Left ventricle myocardium inferior (tissue), 1 donor: Measurements from ENCODE around the gene STK32B. TPM values are rescaled to one million over a fixed set of nuclear protein-coding genes. Genes with fewer than 3 reads are reported as not detected.

ENCODE experiments used
- DNase-seq: peaks from one replicate; pipeline ENCODE4 v3.0.0-alpha.2; 2020
- H3K27ac ChIP-seq: fragments of 200-600 bp; replicated peaks from 2 replicates; pipeline ENCODE4 v1.8.0; 2021
- H3K27me3 ChIP-seq: fragments of 200-600 bp; 2 replicates; pipeline ENCODE4 v1.8.0; 2021; ENCODE audit warnings: low read depth
- H3K36me3 ChIP-seq: fragments of 200-600 bp; 2 replicates; pipeline ENCODE4 v1.8.0; 2021
- H3K4me1 ChIP-seq: fragments of 200-600 bp; 2 replicates; pipeline ENCODE4 v1.8.0; 2021
- H3K4me3 ChIP-seq: fragments of 200-600 bp; 2 replicates; pipeline ENCODE4 v1.8.0; 2021; ENCODE audit warnings: mild to moderate bottlenecking, moderate library complexity
- H3K9me3 ChIP-seq: fragments of 200-600 bp; replicated peaks from 2 replicates; pipeline ENCODE4 v1.8.0; 2021
- intact Hi-C: fragments of 100-400 bp; cut with micrococcal nuclease; formaldehyde crosslinking; loops from one replicate; pipeline ENCODE4 v1.11.0; 2022
- total RNA-seq: library from RNA; stranded (reverse); fragmentation: NEBNext Ultra II Directional; extraction: Animal tissue kit (Norgen Biotek cat#: 25700); gene quantifications from one replicate; pipeline ENCODE4 v1.2.1, GENCODE V29; 2021
- TF ChIP-seq, protein P1 (sequence below): fragments of 200-600 bp; IDR thresholded peaks from 2 replicates; pipeline ENCODE4 v1.8.0; 2021; ENCODE audit warnings: antibody characterized with exemption, mild to moderate bottlenecking, borderline replicate concordance
- donor health status: DM: no; HTN: yes; CAD: no; lungs with severe emphysema.

The STK32B gene
- total RNA-seq, 1 donor from 2014 or later = 0.55 TPM

DNA sequence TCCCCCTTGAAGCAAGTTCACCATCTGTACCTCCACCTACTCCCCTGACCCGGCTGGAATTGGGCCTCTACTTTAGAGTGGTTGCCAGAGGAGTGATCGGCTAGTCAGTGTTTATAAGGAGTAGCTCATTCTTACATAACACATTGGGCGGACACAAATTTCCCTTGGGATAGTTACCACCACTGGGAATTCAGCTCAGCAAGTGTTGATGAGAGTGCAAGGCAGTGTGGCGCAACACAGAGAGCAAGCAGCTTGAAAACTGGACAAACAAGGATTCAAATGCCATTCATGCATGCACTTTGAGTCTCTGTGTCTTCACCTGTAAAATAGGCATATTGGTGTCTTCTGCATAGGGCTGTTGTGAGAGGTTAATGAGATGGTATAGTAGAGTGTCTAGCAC, 92.7 kb downstream of the STK32B start:
- TF ChIP-seq, protein P1, sequence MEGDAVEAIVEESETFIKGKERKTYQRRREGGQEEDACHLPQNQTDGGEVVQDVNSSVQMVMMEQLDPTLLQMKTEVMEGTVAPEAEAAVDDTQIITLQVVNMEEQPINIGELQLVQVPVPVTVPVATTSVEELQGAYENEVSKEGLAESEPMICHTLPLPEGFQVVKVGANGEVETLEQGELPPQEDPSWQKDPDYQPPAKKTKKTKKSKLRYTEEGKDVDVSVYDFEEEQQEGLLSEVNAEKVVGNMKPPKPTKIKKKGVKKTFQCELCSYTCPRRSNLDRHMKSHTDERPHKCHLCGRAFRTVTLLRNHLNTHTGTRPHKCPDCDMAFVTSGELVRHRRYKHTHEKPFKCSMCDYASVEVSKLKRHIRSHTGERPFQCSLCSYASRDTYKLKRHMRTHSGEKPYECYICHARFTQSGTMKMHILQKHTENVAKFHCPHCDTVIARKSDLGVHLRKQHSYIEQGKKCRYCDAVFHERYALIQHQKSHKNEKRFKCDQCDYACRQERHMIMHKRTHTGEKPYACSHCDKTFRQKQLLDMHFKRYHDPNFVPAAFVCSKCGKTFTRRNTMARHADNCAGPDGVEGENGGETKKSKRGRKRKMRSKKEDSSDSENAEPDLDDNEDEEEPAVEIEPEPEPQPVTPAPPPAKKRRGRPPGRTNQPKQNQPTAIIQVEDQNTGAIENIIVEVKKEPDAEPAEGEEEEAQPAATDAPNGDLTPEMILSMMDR = no peak
- no peak for DNase-seq
- H3K36me3 ChIP-seq = no peaks in the 10 kb centered on the region
- no peak overlapping the region for H3K27ac ChIP-seq
- no peak overlapping the region for H3K4me3 ChIP-seq
- H3K4me1 ChIP-seq = no peaks in the 10 kb centered on the region
- peaks cover 13% of the 10 kb centered on the region for H3K9me3 ChIP-seq
- H3K27me3 ChIP-seq = peaks cover 20% of the 10 kb centered on the region
- intact Hi-C loops = no loop called here

DNA sequence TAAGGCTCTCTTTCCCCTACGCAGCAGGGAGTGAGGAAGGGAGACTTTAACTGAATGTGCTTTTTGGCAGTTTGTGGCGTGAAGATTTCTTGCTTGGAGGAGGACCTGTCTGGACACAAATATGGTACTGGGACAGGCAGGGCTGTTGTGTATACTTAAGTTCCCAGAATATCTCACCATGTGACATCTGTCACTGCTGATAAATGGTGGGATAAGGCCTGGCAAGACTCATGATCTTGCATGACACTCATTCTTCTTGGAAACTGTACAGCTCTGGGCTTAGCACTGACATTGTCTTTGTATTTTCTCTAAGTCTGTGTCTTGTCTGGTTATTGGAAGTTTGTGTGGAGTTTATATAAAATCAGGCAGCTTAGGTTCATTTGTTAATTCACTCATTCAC, 93.1 kb downstream of the STK32B start:
- peaks cover 19% of the 10 kb centered on the region for H3K27me3 ChIP-seq

DNA sequence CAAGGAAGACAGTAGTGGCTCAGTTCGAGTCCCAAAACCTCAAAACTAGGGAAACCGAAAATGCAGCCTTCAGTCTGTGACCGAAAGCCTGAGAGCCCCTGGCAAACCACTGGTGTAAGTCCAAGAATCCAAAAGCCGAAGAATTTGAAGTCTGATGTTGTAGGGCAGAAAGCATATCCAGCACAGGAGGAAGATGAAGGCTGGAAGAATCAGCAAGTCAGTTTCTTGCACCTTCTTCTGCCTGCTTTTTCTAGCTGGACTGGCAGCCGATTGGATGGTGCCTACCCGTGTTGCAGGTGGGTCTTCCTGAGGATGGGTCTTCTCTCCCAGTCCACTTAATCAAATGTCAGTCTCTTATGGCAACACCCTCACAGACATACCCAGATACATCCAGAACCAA, 95.0 kb downstream of the STK32B start:
- intact Hi-C loops = no loop called here
- H3K9me3 ChIP-seq = peaks cover 13% of the 10 kb centered on the region

More for the DNA sequence above, 93.1 kb downstream of the STK32B start:
- Histone ChIP-seq H3K4me3 (no peak overlapping the region), H3K9me3 (peaks cover 13% of the 10 kb centered on the region), H3K4me1 (no peaks in the 10 kb centered on the region), H3K36me3 (no peaks in the 10 kb centered on the region), H3K27ac (no peak overlapping the region)
- TF ChIP-seq, protein P1 = no peak
- no peak for DNase-seq
- intact Hi-C loops = no loop called here

DNA sequence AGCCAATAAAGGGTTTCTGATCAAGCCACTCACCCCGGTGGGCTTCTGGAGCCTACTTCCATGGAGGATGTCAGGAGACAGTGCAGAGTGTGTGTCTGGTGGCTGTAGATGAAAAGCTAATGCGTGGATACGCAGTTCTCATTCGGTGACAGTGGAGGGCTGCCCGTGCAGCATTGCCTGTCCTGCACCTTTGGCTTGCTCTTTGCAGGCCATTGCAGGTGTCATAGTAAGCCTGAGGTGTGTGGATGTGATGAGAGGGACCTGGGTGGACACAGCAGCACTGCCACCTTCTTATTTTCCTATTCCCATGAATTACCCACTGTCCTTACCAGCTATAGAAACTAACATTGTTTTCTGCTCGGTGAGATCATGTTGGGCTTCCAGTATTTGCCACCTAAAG, 101.2 kb downstream of the STK32B start:
- H3K27me3 ChIP-seq = peaks cover 34% of the 10 kb centered on the region
- H3K9me3 ChIP-seq = no peaks in the 10 kb centered on the region
- H3K4me3 ChIP-seq = no peak overlapping the region
- no peaks in the 10 kb centered on the region for H3K36me3 ChIP-seq
- no peak overlapping the region for H3K27ac ChIP-seq
- no peak for DNase-seq
- intact Hi-C loops = no loop called here
- no peaks in the 10 kb centered on the region for H3K4me1 ChIP-seq
- TF ChIP-seq, protein P1 = no peak

More for the DNA sequence above, 95.0 kb downstream of the STK32B start:
- no peak for DNase-seq
- Histone ChIP-seq H3K4me3 (no peak overlapping the region), H3K27ac (no peak overlapping the region), H3K4me1 (no peaks in the 10 kb centered on the region), H3K36me3 (no peaks in the 10 kb centered on the region), H3K27me3 (peaks cover 7% of the 10 kb centered on the region)
- TF ChIP-seq, protein P1 = no peak

DNA sequence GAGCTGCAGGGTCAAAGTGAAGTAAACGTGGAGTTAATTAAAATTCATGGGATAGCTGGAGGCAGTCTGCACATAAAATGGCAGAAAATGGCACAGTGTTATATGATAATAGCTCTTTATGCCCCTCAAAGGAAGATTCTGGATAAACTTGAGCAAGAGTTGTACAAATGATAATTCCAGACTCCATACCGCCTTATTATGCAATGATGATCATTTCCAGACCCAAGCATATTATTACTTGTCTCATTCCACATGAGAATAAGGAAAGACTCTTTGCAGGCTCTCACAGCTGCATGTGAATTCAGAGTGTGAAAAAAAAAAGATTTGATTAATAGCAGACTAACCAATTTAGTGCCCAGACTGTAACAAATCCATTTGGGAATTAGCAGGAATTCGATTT, 105.4 kb downstream of the STK32B start:
- TF ChIP-seq, protein P1 = no peak
- DNase-seq = no peak
- Histone ChIP-seq H3K27ac (no peak overlapping the region), H3K27me3 (peaks cover 64% of the 10 kb centered on the region), H3K9me3 (no peaks in the 10 kb centered on the region), H3K4me3 (no peak overlapping the region), H3K4me1 (no peaks in the 10 kb centered on the region), H3K36me3 (no peaks in the 10 kb centered on the region)
- intact Hi-C loops = no loop called here
